ENCODE results near the gene DGLUCY.
"Not testable (repeated sequence)": the region's sequence is repeated elsewhere in the genome, so short reads cannot be mapped to it uniquely, and the experiment has no call there.

DGLUCY gene

DNA sequence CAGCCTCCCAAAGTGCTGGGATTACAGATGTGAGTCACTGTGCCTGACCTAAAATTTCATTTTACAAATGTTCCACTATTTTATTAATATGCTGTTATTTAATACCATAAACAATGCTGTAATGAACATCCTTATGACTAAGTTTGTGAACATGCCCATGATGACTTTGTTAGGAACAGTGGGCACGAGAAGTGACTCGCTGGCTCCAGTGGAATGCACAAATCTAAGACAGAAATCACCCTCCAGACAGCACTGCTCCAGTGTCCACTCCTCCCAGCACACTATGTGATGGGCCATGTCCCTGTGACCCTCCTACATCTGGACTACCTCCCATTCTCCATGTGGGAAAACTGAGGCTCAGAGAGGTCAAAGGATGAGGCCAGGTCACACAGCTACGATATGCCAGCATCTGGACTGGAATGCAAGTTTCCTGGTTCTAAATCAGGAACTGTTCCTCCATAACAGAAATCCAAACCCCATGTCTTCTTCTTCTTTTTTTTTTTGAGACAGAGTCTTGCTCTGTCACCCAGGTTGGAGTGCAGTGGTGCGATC lies 72.7 kb downstream of the DGLUCY start:
- H3K9me3 Mint-ChIP-seq, result no peaks in the 10 kb centered on the region
- ATAC-seq, result no peak
- peaks cover 64% of the 10 kb centered on the region for H3K36me3 Mint-ChIP-seq
- no peaks in the 10 kb centered on the region for H3K27me3 Mint-ChIP-seq
- H3K27ac Mint-ChIP-seq, result no peak overlapping the region
- no peaks in the 10 kb centered on the region for H3K4me1 Mint-ChIP-seq
- H3K4me3 Mint-ChIP-seq, result no peak overlapping the region

GRCh38 chr14:91187271-91187670 lies 73.4 kb downstream of the DGLUCY start:
- H3K27ac Mint-ChIP-seq, result peak overlapping the region; percentile 19
- no peaks in the 10 kb centered on the region for H3K9me3 Mint-ChIP-seq
- H3K27me3 Mint-ChIP-seq, result no peaks in the 10 kb centered on the region
- no peak for ATAC-seq
- no peaks in the 10 kb centered on the region for H3K4me1 Mint-ChIP-seq
- no peak overlapping the region for H3K4me3 Mint-ChIP-seq
- H3K36me3 Mint-ChIP-seq, result peaks cover 69% of the 10 kb centered on the region

DNA sequence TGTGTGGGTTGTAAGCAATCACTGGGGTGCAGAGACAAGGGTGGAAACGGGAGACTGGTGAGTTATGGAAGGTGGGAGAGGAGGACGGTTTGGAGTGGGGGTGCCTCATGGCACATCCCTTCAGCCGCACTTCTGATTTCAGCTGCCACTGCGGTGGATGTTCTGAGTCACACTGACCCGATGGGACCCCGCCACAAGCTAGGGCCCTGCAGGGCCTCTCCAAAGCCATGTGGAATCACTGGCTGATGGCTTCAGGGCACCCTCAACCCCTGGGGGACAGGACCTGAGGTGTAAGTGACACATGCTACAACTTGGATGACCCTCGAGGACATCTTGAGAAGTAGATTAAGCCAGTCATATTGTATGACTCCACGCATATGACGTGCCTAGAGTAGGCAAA lies 77.0 kb downstream of the DGLUCY start:
- Mint-ChIP-seq H3K4me1 (no peaks in the 10 kb centered on the region), H3K27ac (peak overlapping the region; percentile 5), H3K9me3 (no peaks in the 10 kb centered on the region), H3K4me3 (no peak overlapping the region), H3K36me3 (peaks cover 70% of the 10 kb centered on the region), H3K27me3 (no peaks in the 10 kb centered on the region)
- no peak for ATAC-seq

- Mint-ChIP-seq H3K4me1 (no peaks in the 10 kb centered on the region), H3K27ac (no peak overlapping the region), H3K27me3 (no peaks in the 10 kb centered on the region), H3K9me3 (no peaks in the 10 kb centered on the region), H3K36me3 (peaks cover 68% of the 10 kb centered on the region), H3K4me3 (no peak overlapping the region)
- ATAC-seq, result no peak
Measured at GRCh38 chr14:91193069-91193468, 79.2 kb downstream of the DGLUCY start.

GRCh38 chr14:91195881-91196280 lies 82.0 kb downstream of the DGLUCY start:
- H3K36me3 Mint-ChIP-seq, result peaks cover 73% of the 10 kb centered on the region
- no peaks in the 10 kb centered on the region for H3K4me1 Mint-ChIP-seq

DNA sequence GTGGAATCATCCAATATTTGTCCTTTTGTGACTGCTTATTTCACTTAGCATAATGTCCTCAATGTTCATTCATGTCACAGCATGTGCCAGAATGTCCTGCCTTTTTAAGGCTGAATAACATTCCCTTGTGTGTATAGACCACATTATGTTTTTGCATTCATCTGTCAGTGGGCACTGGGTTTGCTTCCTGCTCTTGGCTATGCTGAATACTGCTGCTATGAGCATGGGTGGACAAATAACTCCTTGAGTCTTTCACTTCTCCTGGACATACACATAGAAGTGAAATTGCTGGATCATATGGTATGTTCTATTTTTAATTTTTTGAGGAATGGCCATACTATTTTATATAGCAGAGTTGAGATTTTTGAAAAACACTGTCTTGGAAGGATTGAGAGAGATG lies 83.8 kb downstream of the DGLUCY start:
- Mint-ChIP-seq H3K4me1 (no peaks in the 10 kb centered on the region), H3K9me3 (no peaks in the 10 kb centered on the region), H3K27me3 (no peaks in the 10 kb centered on the region), H3K4me3 (no peak overlapping the region), H3K36me3 (peaks cover 61% of the 10 kb centered on the region), H3K27ac (peak overlapping the region; percentile 25)
- no peak for ATAC-seq

More at GRCh38 chr14:91195881-91196280, 82.0 kb downstream of the DGLUCY start:
- ATAC-seq, result no peak
- Mint-ChIP-seq H3K9me3 (no peaks in the 10 kb centered on the region), H3K4me3 (no peak overlapping the region), H3K27me3 (no peaks in the 10 kb centered on the region), H3K27ac (no peak overlapping the region)

DNA sequence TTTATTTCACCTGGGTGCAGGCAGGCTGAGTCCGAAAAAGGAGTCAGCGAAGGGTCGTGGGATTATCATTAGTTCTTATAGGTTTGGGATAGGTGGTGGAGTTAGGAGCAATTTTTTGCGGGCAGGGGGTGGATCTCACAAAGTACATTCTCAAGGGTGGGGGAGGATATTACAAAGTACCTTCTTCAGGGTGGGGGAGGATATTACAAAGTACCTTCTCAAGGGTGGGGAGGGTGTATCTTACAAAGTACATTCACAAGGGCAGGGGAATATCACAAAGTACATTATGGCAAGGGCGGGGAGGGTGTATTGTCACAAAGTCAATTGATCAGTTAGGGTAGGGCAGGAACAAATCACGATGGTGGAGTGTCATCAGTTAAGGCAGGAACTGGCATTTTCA lies 86.9 kb downstream of the DGLUCY start:
- not testable (repeated sequence) for ATAC-seq, H3K27ac Mint-ChIP-seq, H3K4me3 Mint-ChIP-seq, H3K4me1 Mint-ChIP-seq, H3K9me3 Mint-ChIP-seq, H3K27me3 Mint-ChIP-seq
- peaks cover 71% of the 10 kb centered on the region for H3K36me3 Mint-ChIP-seq

- Mint-ChIP-seq H3K36me3 (peaks cover 72% of the 10 kb centered on the region), H3K27me3 (no peaks in the 10 kb centered on the region), H3K9me3 (no peaks in the 10 kb centered on the region), H3K4me3 (no peak overlapping the region), H3K27ac (no peak overlapping the region), H3K4me1 (peaks cover 6% of the 10 kb centered on the region)
- ATAC-seq, result no peak
Measured at GRCh38 chr14:91202234-91202974, 88.5 kb downstream of the DGLUCY start.

GRCh38 chr14:91204657-91205056 lies 90.8 kb downstream of the DGLUCY start:
- Mint-ChIP-seq H3K4me3 (no peak overlapping the region), H3K4me1 (peaks cover 6% of the 10 kb centered on the region), H3K9me3 (no peaks in the 10 kb centered on the region), H3K27ac (peak overlapping the region; percentile 50), H3K27me3 (no peaks in the 10 kb centered on the region), H3K36me3 (peaks cover 76% of the 10 kb centered on the region)
- ATAC-seq, result no peak

DNA sequence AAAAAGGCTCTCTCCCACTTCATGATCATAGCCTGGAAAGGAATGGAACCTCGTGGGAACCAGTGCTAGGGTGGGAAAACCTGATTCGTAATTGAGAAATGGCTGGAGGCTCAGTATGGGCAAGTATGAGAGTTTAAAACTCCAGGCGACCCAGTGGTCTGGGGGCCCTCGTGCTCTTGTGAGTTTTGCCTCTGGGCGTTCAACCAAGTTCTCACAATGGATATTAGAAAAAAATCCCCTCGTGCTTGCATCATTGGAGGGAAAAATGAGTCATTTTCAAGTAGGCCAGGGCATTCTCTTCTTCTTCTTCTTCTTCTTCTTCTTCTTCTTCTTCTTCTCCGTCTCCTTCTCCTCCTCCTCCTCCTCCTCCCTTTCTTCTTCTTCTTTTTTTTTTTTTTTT lies 91.6 kb downstream of the DGLUCY start:
- H3K9me3 Mint-ChIP-seq, result no peaks in the 10 kb centered on the region
- peaks cover 76% of the 10 kb centered on the region for H3K36me3 Mint-ChIP-seq
- H3K4me3 Mint-ChIP-seq, result no peak overlapping the region
- ATAC-seq, result no peak
- H3K27ac Mint-ChIP-seq, result no peak overlapping the region
- no peaks in the 10 kb centered on the region for H3K27me3 Mint-ChIP-seq
- peaks cover 6% of the 10 kb centered on the region for H3K4me1 Mint-ChIP-seq

GRCh38 chr14:91207008-91207407 lies 93.1 kb downstream of the DGLUCY start:
- Mint-ChIP-seq H3K27me3 (no peaks in the 10 kb centered on the region), H3K9me3 (no peaks in the 10 kb centered on the region), H3K4me3 (no peak overlapping the region), H3K36me3 (peaks cover 79% of the 10 kb centered on the region), H3K4me1 (peaks cover 6% of the 10 kb centered on the region), H3K27ac (no peak overlapping the region)
- ATAC-seq, result no peak

GRCh38 chr14:91211017-91211416 lies 97.1 kb downstream of the DGLUCY start:
- H3K4me1 Mint-ChIP-seq, result peaks cover 5% of the 10 kb centered on the region
- no peak overlapping the region for H3K4me3 Mint-ChIP-seq
- ATAC-seq, result no peak
- H3K9me3 Mint-ChIP-seq, result no peaks in the 10 kb centered on the region
- H3K27ac Mint-ChIP-seq, result no peak overlapping the region
- H3K27me3 Mint-ChIP-seq, result no peaks in the 10 kb centered on the region
- H3K36me3 Mint-ChIP-seq, result peaks cover 76% of the 10 kb centered on the region

GRCh38 chr14:91214306-91214705 lies 100.4 kb downstream of the DGLUCY start:
- no peaks in the 10 kb centered on the region for H3K4me1 Mint-ChIP-seq
- no peak overlapping the region for H3K27ac Mint-ChIP-seq
- no peaks in the 10 kb centered on the region for H3K27me3 Mint-ChIP-seq
- H3K9me3 Mint-ChIP-seq, result no peaks in the 10 kb centered on the region
- no peak overlapping the region for H3K4me3 Mint-ChIP-seq
- ATAC-seq, result no peak
- peaks cover 68% of the 10 kb centered on the region for H3K36me3 Mint-ChIP-seq

- no peak overlapping the region for H3K4me3 Mint-ChIP-seq
- H3K4me1 Mint-ChIP-seq, result no peaks in the 10 kb centered on the region
- H3K36me3 Mint-ChIP-seq, result peaks cover 67% of the 10 kb centered on the region
- H3K9me3 Mint-ChIP-seq, result no peaks in the 10 kb centered on the region
- no peak for ATAC-seq
- H3K27ac Mint-ChIP-seq, result no peak overlapping the region
- H3K27me3 Mint-ChIP-seq, result no peaks in the 10 kb centered on the region
Measured at GRCh38 chr14:91215381-91215780, 101.5 kb downstream of the DGLUCY start.

GRCh38 chr14:91216731-91217226 lies 102.9 kb downstream of the DGLUCY start:
- Mint-ChIP-seq H3K27me3 (no peaks in the 10 kb centered on the region), H3K4me3 (no peak overlapping the region), H3K27ac (no peak overlapping the region), H3K36me3 (peaks cover 70% of the 10 kb centered on the region), H3K9me3 (peaks cover 4% of the 10 kb centered on the region), H3K4me1 (peaks cover 7% of the 10 kb centered on the region)
- no peak for ATAC-seq

DNA sequence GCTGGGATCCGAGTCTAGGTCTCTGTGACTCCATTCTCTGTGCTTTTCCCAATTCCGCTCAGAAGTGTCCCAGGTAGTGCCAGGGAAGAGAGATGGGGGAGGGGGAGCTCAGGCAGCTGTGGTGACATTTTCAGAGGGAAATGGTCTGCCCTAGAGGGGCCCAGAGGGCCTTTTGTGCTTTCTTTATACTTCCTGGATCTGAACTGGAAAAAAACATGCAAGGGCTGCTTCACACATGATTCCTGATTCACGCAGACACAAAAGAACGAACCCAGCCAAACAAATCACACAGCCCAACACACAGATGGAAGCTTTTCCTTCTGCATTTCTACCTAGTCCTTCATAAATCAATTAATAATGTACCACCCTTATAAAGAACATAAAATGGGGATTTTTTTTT lies 104.1 kb downstream of the DGLUCY start:
- no peak for ATAC-seq
- Mint-ChIP-seq H3K4me3 (no peak overlapping the region), H3K9me3 (peaks cover 4% of the 10 kb centered on the region), H3K27ac (no peak overlapping the region), H3K4me1 (peaks cover 13% of the 10 kb centered on the region), H3K36me3 (peaks cover 78% of the 10 kb centered on the region), H3K27me3 (no peaks in the 10 kb centered on the region)
